NCI-H526 (cell line): ENCODE measurements around the gene COX4I1.

Source experiments
- DNase-seq, 2 experiments: peaks; one replicate each; lab custom pipeline; 2025; lab: John Stamatoyannopoulos, UW

The COX4I1 gene

GRCh38 chr16:85799497-85800320 lies at the start of gene COX4I1, which contains the start of gene EMC8:
Gene COX4I1 (plus strand): TSS chr16:85799695. CDS start chr16:85801206, 1,511 bp downstream.
Gene EMC8 (minus strand): TSS chr16:85799544. CDS start chr16:85799295, 249 bp downstream.
- peak; percentile 67 to 92 for DNase-seq

DNA sequence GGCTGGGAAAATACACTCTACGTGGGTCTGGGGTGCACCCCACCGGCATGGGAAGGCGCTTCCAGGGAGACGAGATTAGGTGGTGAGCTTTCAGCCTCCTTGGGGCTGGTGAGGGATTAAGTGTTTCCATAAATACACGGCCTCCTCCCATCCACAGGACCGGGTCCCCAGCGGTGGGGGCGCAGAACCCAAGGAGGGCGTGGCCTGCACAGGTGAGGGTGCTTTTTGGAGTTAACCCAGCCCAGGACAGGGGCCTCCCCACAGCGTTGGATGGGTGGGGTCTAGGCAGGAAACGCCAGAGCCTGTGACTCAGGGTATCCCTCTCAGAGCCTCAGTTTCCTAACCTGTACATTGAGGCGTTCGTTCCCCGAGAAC lies 49.7 kb upstream of the COX4I1 start:
- no peak for DNase-seq

- DNase-seq: no peak
Measured at GRCh38 chr16:85750146-85750826, 49.2 kb upstream of the COX4I1 start.

DNA sequence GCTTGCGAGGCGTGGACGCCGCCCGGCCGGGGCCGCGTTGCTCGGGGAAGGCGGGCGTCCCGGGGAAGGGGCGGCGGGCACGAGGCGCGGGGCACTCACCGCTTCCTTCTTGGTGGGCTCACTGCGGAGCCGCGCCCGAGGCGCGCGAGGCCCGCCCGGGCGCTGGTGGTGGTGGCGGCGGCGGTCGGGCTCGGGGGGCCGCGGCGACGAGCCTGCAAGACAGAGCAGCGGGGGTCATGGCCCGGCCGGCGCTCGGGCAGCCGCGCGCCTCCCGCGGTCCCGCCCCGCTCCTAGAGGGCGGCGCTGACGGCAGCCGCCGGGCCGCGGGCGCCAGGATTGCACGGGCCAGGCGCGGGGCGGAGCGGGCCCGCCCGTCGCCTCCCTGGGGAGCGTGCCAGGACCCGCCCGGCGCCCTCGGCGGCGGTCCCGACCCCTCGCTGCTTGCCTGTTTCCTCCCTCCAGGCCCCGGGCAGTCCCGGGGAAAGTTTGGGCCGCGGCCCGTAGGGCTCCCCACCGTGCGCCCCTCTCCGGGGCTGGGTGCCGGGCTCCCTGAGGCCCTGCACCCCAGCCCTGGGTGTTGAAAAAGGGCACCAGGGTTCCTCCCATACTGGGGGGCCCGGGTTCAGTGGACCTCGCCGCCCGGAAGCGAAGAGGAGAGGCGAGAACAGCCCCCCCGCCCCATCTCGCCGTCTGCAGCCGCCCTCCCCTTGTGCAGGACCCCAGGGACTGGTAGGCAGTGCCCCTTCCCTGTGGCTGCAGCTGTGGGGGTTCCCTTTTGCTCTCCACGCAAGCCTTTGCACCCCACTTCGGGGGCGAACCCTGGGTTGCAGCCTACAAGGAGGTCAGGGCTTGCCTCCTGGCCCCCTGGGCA lies 48.4 kb upstream of the COX4I1 start, which contains the start of gene C16orf74:
Gene C16orf74 (minus strand): TSS at position 270 of the 871 bp plus-strand sequence. CDS start 15,879 bp downstream, outside the sequence.
- peak in 1 of 2 experiments; percentile 38 for DNase-seq

GRCh38 chr16:85751698-85752501 lies 47.6 kb upstream of the COX4I1 start:
- DNase-seq: peak in 1 of 2 experiments; percentile 43

- peak in 1 of 2 experiments; percentile 45 for DNase-seq
Measured at GRCh38 chr16:85752511-85753420, 46.7 kb upstream of the COX4I1 start.

DNA sequence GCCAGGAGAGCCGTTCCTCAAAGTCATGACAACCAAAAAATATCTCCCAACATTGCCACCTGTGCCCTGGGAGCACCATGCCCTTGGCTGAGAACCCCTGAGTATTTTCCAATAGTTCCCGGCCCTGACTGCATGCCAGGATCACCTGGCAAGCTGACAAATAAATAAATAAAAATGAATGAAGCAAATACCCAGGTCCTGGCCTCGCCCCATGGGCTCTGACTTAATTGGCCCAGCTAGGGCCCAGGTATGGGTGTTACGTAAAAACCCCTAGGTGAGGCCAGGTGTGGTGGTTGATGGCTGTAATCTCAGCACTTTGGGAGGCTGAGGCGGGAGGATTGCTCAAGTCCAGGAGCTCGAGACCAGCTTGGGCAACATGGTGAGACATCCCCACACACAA lies 45.9 kb upstream of the COX4I1 start:
- DNase-seq: no peak

DNA sequence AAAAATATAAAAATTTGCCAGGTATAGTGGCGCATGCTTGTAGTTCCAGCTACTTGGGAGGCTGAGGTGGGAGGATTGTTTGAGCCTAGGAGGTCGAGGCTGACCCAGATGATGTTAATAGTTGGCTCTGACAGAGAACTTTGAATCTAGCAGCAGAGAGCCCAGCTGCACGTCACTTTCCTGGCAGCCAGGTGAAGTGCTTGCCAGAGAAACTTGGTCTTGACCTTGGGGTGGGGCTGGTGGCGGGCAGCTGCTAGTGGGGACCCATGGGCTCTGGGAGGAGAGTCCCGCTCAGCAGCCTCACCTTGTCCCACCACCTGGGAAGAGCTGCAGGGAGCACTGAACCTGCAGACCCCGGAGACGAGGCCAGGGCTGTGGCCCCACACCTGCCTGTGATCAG lies 45.5 kb upstream of the COX4I1 start:
- no peak for DNase-seq

GRCh38 chr16:85754413-85754812 lies 45.1 kb upstream of the COX4I1 start:
- no peak for DNase-seq

DNA sequence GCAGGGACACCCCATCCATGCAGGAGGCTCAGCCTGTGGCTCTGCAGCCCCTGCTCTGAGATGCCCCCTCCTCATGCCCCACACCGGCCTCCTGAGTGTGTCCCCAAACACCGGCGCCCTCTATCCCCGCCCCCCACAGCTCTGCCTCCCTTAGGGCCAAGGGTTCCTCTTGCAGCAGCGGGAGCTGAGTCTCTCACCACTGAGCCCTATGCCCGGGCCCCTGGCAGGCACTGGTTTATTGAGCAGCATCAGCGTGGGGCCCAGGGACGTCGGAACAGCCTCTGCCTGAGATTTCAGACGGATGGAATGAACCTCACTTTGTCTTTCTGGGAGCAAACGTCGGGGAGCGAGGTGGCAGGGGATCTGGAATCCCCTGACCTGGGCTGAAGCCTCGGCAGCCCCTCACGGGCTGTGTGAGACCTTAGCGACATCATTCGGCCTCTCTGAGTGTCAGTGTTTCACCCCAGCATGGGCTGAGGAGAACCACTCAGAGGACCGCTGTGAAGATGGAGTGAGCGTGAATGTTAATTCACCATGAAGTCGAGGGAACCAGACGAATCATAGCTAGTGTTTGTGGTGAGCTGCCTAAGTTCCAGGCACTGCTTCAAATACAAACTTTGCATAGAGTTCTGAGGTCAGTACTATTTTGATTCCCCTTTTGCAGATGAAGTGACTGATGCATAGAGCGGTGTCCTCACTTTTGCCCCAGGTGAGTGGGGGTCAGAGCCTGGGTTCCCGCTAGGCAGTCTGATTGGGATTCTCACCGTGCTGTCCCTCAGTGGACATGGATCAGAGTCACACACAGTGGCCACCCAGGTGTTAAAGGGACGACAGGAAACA lies 43.3 kb upstream of the COX4I1 start:
- no peak for DNase-seq

GRCh38 chr16:85757341-85757822 lies 42.1 kb upstream of the COX4I1 start:
- DNase-seq: peak in 1 of 2 experiments; percentile 34

DNA sequence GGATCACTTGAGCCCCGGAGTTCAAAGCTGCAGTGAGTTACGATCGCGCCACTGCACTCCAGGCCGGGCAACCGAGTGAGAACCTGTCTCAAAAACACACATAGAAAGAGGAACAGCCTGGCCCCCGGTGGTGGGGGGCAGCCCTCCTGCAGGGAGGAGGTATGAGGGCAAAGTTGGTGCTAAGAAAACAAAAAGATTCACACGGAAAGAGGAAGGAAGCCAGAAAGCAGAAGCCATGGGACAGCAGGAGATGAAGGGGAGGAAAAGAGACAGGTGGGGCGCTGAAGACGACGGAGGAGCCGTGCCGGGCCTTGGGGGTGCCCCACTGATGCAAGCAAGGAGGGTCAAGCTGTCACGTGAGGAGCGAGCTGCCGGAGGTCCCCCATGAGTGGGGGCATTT lies 40.4 kb upstream of the COX4I1 start:
- no peak for DNase-seq

- peak in 1 of 2 experiments; percentile 28 for DNase-seq
Measured at GRCh38 chr16:85759631-85760419, 39.7 kb upstream of the COX4I1 start.

DNA sequence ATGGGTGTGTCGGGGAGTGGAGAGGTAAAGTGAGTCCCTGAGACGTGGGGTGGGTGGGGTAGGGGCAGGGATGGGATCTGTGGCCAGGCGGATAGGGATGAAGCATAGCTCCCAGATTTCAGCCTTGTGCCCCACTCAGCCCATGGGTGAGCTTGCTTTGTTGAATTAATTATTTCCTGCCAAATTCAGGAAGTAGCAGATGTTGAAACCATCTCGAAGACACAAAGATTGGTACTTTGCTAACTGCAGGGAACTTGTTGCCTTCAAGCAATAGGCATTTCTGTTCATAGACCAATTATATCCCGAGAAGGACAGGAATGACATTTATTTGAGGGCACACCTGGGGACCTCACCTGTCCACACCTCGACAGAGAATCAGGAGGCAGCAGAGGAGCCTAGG lies 37.6 kb upstream of the COX4I1 start:
- DNase-seq: no peak

DNA sequence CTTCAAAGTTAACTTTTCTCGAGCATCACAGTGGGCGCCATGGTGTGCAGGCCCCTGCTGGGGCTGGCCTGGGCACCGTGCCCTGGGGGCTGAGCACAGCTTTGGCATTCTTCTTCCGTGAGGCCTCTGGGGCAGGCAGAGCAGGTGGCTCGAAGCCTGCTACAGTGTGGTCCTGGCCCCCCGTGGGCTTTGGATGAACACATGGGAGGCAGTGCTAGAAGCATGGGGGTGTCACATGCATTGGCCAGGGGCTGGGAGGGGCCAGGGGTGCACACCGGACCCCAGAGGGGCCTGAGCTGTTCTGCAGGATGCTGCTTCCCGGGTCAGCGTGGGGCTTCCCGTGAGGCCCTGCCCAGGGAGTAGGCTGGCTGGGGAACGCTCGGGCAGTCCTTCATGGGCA lies 36.5 kb upstream of the COX4I1 start:
- no peak for DNase-seq

DNA sequence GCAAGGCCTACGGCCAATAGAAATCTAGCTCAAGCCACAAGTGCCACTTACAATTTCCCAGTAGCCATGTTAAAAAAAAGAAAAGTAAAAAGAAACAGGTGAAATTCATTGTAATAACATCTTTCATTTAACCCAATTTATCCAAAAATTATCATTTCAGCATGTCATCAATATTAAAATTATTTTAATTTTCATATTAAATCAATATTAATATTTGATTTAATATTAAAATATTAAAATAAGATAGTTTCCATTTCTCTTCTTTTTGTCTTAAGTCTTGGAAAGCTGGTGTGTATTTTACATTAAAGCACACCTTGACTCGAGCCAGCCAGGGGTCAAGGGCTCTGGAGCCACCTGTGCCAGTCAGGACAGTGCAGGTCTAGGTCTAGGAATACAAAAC lies 35.9 kb upstream of the COX4I1 start:
- DNase-seq: no peak

DNA sequence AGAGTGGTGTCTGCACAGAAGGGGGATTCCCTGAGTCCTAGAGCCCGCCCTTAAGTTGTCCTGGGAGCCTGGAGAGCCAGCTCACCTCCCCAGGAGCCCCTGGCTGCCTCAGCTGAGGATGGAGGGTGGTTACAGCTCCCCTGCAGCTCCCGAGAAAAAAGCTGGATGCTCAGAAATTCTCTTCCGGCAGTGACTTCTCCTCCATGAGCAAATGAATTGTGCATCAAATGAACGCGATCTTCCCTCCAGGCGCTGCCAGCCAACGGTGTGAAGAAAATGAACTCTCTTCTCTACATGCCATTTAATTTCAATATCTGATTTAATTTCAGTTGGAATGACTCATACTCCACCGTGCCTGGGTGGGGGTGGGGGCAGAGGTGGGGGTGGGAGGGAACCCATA lies 34.3 kb upstream of the COX4I1 start:
- DNase-seq: no peak

DNA sequence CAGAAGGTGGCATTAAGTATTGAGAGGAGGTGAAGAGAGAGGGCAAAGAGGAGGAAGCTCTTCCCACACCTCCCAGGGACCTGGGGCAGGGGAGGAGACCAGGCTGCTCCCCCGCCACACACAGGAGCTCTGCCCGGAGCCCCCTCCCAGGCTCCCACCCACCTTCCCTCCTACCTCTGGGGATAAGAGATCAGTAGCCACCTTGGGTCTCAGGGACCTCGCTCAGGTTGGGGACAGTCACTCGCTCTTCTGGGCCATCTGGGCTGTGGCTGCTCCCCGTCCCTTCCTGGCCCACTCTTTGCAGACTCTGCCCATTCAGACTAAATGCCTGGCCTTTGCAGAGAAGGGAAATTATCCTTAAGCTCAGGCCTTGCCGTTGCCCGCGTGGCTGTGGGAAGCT lies 33.7 kb upstream of the COX4I1 start:
- no peak for DNase-seq
